MM.1S (cell line): ENCODE results near the gene PLSCR1.

Experiments used
- EZH2 ChIP-seq: fragments of 300-600 bp; sonication (generic); optimal IDR thresholded peaks from 2 replicates; pipeline ENCODE3; 2017; ENCODE audit warnings: low read depth, mild to moderate bottlenecking, antibody characterized with exemption, low read length, mixed read lengths
- TF ChIP-seq, protein P1 (sequence below): fragments of 300-600 bp; sonication (generic); IDR thresholded peaks from 2 replicates; pipeline ENCODE4 v1.5.1; 2016; ENCODE audit warnings: antibody characterized with exemption, low read length, mixed read lengths

DNA sequence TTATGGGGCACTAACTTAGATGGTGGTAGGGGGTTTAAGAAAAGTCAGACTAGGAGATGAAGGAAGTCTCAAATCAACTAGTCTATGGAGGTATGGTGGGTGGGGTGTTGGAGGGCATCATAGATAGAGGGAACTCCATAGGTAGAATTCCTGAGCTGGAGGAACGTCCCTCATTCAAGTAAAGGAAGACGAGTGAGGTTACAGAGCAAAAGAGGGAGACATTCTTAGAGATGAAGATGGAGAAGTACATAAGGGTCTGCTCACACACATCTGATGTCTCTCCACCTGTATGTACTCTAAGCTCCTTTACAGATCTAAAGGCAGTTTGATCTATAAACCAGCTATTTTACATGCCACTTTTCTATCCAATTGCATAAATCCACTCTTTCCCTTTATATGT is 1.4 kb downstream of the PLSCR1 start:
- TF ChIP-seq, protein P1, sequence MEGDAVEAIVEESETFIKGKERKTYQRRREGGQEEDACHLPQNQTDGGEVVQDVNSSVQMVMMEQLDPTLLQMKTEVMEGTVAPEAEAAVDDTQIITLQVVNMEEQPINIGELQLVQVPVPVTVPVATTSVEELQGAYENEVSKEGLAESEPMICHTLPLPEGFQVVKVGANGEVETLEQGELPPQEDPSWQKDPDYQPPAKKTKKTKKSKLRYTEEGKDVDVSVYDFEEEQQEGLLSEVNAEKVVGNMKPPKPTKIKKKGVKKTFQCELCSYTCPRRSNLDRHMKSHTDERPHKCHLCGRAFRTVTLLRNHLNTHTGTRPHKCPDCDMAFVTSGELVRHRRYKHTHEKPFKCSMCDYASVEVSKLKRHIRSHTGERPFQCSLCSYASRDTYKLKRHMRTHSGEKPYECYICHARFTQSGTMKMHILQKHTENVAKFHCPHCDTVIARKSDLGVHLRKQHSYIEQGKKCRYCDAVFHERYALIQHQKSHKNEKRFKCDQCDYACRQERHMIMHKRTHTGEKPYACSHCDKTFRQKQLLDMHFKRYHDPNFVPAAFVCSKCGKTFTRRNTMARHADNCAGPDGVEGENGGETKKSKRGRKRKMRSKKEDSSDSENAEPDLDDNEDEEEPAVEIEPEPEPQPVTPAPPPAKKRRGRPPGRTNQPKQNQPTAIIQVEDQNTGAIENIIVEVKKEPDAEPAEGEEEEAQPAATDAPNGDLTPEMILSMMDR, result no peak
- no peak for TF ChIP-seq EZH2
